Endothelial cell (in vitro differentiated cells): ENCODE measurements around the gene HS3ST1. TPM values are rescaled to one million over a fixed set of nuclear protein-coding genes. Genes with fewer than 3 reads are reported as not detected.

Experiments
- DNase-seq: peaks from one replicate; pipeline ENCODE4 v3.0.0; 2021; ENCODE audit warnings: low spot score
- H3K27ac Mint-ChIP-seq: one replicate; pipeline ENCODE4 v1.8.0; 2021; ENCODE audit warnings: mixed read lengths, inconsistent platforms; ENCODE audit not compliant: unreplicated experiment
- H3K27me3 Mint-ChIP-seq: one replicate; pipeline ENCODE4 v1.8.0; 2021; ENCODE audit warnings: mild to moderate bottlenecking, moderate library complexity, mixed read lengths, inconsistent platforms; ENCODE audit not compliant: unreplicated experiment
- H3K36me3 Mint-ChIP-seq: one replicate; pipeline ENCODE4 v1.8.0; 2021; ENCODE audit warnings: mild to moderate bottlenecking, low read depth, mixed read lengths, inconsistent platforms; ENCODE audit not compliant: unreplicated experiment
- H3K4me1 Mint-ChIP-seq: one replicate; pipeline ENCODE4 v1.8.0; 2021; ENCODE audit warnings: mild to moderate bottlenecking, mixed read lengths, inconsistent platforms; ENCODE audit not compliant: unreplicated experiment
- H3K4me3 Mint-ChIP-seq: one replicate; pipeline ENCODE4 v1.8.0; 2021; ENCODE audit warnings: mild to moderate bottlenecking, mixed read lengths, inconsistent platforms; ENCODE audit not compliant: unreplicated experiment
- H3K9me3 Mint-ChIP-seq: one replicate; pipeline ENCODE4 v1.8.0; 2021; ENCODE audit warnings: mixed read lengths, inconsistent platforms; ENCODE audit not compliant: unreplicated experiment
- CTCF ChIP-seq: fragments of 200-600 bp; sonication (generic); IDR thresholded peaks from one replicate; pipeline ENCODE4 v1.5.0; 2021; ENCODE audit warnings: antibody characterized with exemption; ENCODE audit not compliant: unreplicated experiment
- microRNA-seq: library from miRNA; unstranded; fragments of <30 nt; microRNA quantifications from one replicate; pipeline ENCODE4, GENCODE V29; 2020; ENCODE audit not compliant: unreplicated experiment
- total RNA-seq: library from RNA; stranded (reverse); fragmentation: NEBNext Ultra II Directional; extraction: Animal tissue kit (Norgen Biotek cat#: 25700); gene quantifications from one replicate; pipeline ENCODE4 v1.2.1, GENCODE V29; 2021; ENCODE audit not compliant: unreplicated experiment

The HS3ST1 gene
- total RNA-seq, 1 donor from 2014 or later: 0.44 TPM

DNA sequence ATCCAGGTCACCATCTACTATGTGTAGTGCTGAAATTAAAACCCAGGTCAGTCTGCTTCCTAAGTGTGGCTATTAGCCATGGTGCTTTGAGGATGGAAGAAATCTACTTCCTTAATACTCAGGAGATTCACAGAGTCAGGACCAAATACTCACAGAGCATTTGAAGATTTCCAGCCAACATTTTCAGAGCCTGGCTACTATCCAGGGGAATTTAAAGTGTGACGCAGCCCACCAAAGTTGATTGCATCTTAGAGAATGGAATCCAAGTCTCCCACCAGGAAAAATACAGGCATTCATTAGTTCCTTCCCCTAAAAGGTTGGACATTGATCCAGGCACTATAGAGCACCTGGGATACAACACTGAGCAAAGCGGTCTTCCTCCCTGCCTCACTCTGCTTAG lies 83.8 kb downstream of the HS3ST1 start:
- no peaks in the 10 kb centered on the region for H3K27me3 Mint-ChIP-seq
- H3K9me3 Mint-ChIP-seq: no peaks in the 10 kb centered on the region
- no peak overlapping the region for H3K27ac Mint-ChIP-seq
- no peak for TF ChIP-seq CTCF
- H3K4me3 Mint-ChIP-seq: no peak overlapping the region
- H3K36me3 Mint-ChIP-seq: no peaks in the 10 kb centered on the region
- H3K4me1 Mint-ChIP-seq: no peaks in the 10 kb centered on the region
- no peak for DNase-seq

GRCh38 chr4:11343536-11343935 lies 85.2 kb downstream of the HS3ST1 start:
- no peak for TF ChIP-seq CTCF
- Mint-ChIP-seq H3K27ac (no peak overlapping the region), H3K4me3 (no peak overlapping the region), H3K36me3 (no peaks in the 10 kb centered on the region), H3K9me3 (no peaks in the 10 kb centered on the region), H3K27me3 (no peaks in the 10 kb centered on the region), H3K4me1 (peaks cover 5% of the 10 kb centered on the region)
- no peak for DNase-seq

Small RNA genes lying within 50 kb of the gene (microRNA-seq; reads per million reads assigned to microRNA genes)
- not detected for gene MIR572
